ENCODE data around the gene YKT6. TPM values are rescaled to one million over a fixed set of nuclear protein-coding genes. Genes with fewer than 3 reads are reported as not detected.

YKT6 gene
- polyA plus RNA-seq, 1 donor (not counting 4 experiments of a cell fraction or from before 2014, with no cell fraction given), result 148 TPM

GRCh38 chr7:44224974-44225565 is 24.3 kb downstream of the YKT6 start:
- no peak overlapping the region for H3K4me2 ChIP-seq (ENCODE audit: control insufficient read depth, extremely low read depth, insufficient read depth, low read depth, low read length)
- H2AFZ ChIP-seq (ENCODE audit: control insufficient read depth, low read length), result no peak overlapping the region
- no peaks in the 10 kb centered on the region for H3K27me3 ChIP-seq (ENCODE audit: control insufficient read depth, extremely low read depth, insufficient read depth, low read length)
- no peaks in the 10 kb centered on the region for H3K9me3 ChIP-seq (ENCODE audit: control insufficient read depth, low read depth, low read length)
- H3K9ac ChIP-seq (ENCODE audit: control insufficient read depth, extremely low read depth, insufficient read depth, low read length), result no peak overlapping the region
- FAIRE-seq, result no peak
- H3K9me1 ChIP-seq (ENCODE audit: control insufficient read depth, extremely low read depth, insufficient read depth, low read length), result no peaks in the 10 kb centered on the region
- dilution Hi-C loops (cut with MboI; ENCODE audit: extremely low pct_ligation_motif_present, low sequenced_read_pairs), result no loop called here
- no peak overlapping the region for H3K27ac ChIP-seq (ENCODE audit: control insufficient read depth, insufficient read depth, low read length)
- H3K4me3 ChIP-seq (ENCODE audit: control insufficient read depth in 2 of 3, extremely low read depth in 1 of 3, insufficient read depth in 2 of 3, low read depth in 1 of 3, low read length in 3 of 3), result no peak overlapping the region
- no peaks in the 10 kb centered on the region for H3K36me3 ChIP-seq (ENCODE audit: control insufficient read depth in 2 of 2, extremely low read depth in 1 of 2, insufficient read depth in 2 of 2, low read length in 2 of 2)
- no peak for DNase-seq (ENCODE audit: low read depth, low spot score)
- H3K4me1 ChIP-seq (ENCODE audit: control insufficient read depth, extremely low read depth, insufficient read depth, low read length), result peaks cover 10% of the 10 kb centered on the region
- H3K79me2 ChIP-seq (ENCODE audit: control insufficient read depth, insufficient read depth, low read length), result no peaks in the 10 kb centered on the region
- no peaks in the 10 kb centered on the region for H4K20me1 ChIP-seq (ENCODE audit: control insufficient read depth, extremely low read depth, insufficient read depth, low read length)
- TF ChIP-seq EZH2 (IDR thresholded peaks at IDR 0.05; ENCODE audit: low read length), result no peak
- no peak for TF ChIP-seq CTCF (optimal IDR thresholded peaks at IDR 0.05 in 1 of 3, IDR thresholded peaks at IDR 0.05 in 1 of 3, conservative IDR thresholded peaks at IDR 0.05 in 1 of 3; ENCODE audit: extremely low read depth in 1 of 3, insufficient read depth in 2 of 3, low read length in 3 of 3)

- dilution Hi-C loops (cut with MboI; ENCODE audit: extremely low pct_ligation_motif_present, low sequenced_read_pairs), result no loop called here
- H3K4me2 ChIP-seq (ENCODE audit: control insufficient read depth, extremely low read depth, insufficient read depth, low read depth, low read length), result no peak overlapping the region
- FAIRE-seq, result no peak
Measured at GRCh38 chr7:44225566-44226395, 25.0 kb downstream of the YKT6 start.

More at GRCh38 chr7:44225566-44226395, 25.0 kb downstream of the YKT6 start:
- DNase-seq (ENCODE audit: low read depth, low spot score), result no peak
- no peaks in the 10 kb centered on the region for H3K79me2 ChIP-seq (ENCODE audit: control insufficient read depth, insufficient read depth, low read length)
- H3K9me3 ChIP-seq (ENCODE audit: control insufficient read depth, low read depth, low read length), result no peaks in the 10 kb centered on the region
- no peak overlapping the region for H3K4me3 ChIP-seq (ENCODE audit: control insufficient read depth in 2 of 3, extremely low read depth in 1 of 3, insufficient read depth in 2 of 3, low read depth in 1 of 3, low read length in 3 of 3)
- TF ChIP-seq CTCF (optimal IDR thresholded peaks at IDR 0.05 in 1 of 3, IDR thresholded peaks at IDR 0.05 in 1 of 3, conservative IDR thresholded peaks at IDR 0.05 in 1 of 3; ENCODE audit: extremely low read depth in 1 of 3, insufficient read depth in 2 of 3, low read length in 3 of 3), result no peak
- no peak for TF ChIP-seq EZH2 (IDR thresholded peaks at IDR 0.05; ENCODE audit: low read length)
- no peaks in the 10 kb centered on the region for H3K27me3 ChIP-seq (ENCODE audit: control insufficient read depth, extremely low read depth, insufficient read depth, low read length)
- H3K36me3 ChIP-seq (ENCODE audit: control insufficient read depth in 2 of 2, extremely low read depth in 1 of 2, insufficient read depth in 2 of 2, low read length in 2 of 2), result no peaks in the 10 kb centered on the region
- no peaks in the 10 kb centered on the region for H3K9me1 ChIP-seq (ENCODE audit: control insufficient read depth, extremely low read depth, insufficient read depth, low read length)
- no peak overlapping the region for H3K27ac ChIP-seq (ENCODE audit: control insufficient read depth, insufficient read depth, low read length)
- no peak overlapping the region for H2AFZ ChIP-seq (ENCODE audit: control insufficient read depth, low read length)
- H3K9ac ChIP-seq (ENCODE audit: control insufficient read depth, extremely low read depth, insufficient read depth, low read length), result no peak overlapping the region
- no peaks in the 10 kb centered on the region for H4K20me1 ChIP-seq (ENCODE audit: control insufficient read depth, extremely low read depth, insufficient read depth, low read length)
- peaks cover 10% of the 10 kb centered on the region for H3K4me1 ChIP-seq (ENCODE audit: control insufficient read depth, extremely low read depth, insufficient read depth, low read length)

Measured in keratinocyte (primary cell).